GM13976 (cell line): Measurements from ENCODE around the gene TMPRSS11B.
A peak's percentile ranks its signal among the peaks of the same experiment; 100 is the strongest.

ENCODE experiments used
- DNase-seq: peaks from one replicate; pipeline ENCODE4 v3.0.0; 2012; ENCODE audit warnings: low spot score
- in situ Hi-C: fragments of 300-500 bp; cut with MboI; formaldehyde crosslinking; loops from one replicate; pipeline ENCODE4 v1.12.0; 2022; ENCODE audit warnings: low sequenced_read_pairs, mixed read lengths, inconsistent platforms; ENCODE audit not compliant: unreplicated experiment
- TF ChIP-seq, protein P1 (sequence below): IDR thresholded peaks from 2 replicates; pipeline ENCODE4 v1.5.1; 2012; ENCODE audit warnings: borderline replicate concordance, mild to moderate bottlenecking; ENCODE audit not compliant: insufficient read depth; ENCODE audit errors: extremely low read depth, missing control alignments, control extremely low read depth

Gene TMPRSS11B

DNA sequence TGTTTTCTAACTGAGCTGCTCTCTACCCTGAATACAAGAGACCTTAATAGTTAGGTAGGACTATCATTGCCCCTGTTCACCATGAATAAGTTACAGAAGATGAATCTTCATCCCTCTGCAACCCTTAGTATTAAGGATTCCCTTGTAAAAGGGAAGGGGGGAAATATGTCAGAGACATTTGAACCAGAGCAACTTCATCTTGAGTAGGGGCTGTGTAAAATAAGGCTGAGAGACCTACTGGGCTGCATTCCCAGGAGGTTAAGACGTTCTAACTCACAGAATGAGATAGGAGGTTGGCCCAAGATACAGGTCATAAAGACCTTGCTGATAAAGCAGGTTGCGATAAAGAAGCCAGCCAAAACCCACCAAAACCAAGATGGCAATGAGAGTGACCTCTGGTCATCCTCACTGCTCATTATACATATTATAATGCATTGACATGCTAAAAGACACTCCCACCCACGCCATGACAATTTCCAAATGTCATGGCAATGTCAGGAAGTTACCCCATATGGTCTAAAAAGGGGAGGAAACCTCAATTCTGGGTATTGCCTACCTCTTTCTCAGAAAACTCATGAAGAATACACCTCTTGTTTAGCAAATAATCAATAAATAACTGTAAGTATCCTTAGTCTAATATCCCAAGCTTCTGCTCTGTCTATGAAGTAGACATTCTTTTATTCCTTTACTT, 19.5 kb upstream of the TMPRSS11B start:
- DNase-seq: no peak
- in situ Hi-C loops: no loop called here
- TF ChIP-seq, protein P1, sequence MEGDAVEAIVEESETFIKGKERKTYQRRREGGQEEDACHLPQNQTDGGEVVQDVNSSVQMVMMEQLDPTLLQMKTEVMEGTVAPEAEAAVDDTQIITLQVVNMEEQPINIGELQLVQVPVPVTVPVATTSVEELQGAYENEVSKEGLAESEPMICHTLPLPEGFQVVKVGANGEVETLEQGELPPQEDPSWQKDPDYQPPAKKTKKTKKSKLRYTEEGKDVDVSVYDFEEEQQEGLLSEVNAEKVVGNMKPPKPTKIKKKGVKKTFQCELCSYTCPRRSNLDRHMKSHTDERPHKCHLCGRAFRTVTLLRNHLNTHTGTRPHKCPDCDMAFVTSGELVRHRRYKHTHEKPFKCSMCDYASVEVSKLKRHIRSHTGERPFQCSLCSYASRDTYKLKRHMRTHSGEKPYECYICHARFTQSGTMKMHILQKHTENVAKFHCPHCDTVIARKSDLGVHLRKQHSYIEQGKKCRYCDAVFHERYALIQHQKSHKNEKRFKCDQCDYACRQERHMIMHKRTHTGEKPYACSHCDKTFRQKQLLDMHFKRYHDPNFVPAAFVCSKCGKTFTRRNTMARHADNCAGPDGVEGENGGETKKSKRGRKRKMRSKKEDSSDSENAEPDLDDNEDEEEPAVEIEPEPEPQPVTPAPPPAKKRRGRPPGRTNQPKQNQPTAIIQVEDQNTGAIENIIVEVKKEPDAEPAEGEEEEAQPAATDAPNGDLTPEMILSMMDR: no peak

GRCh38 chr4:68259191-68259590, 13.7 kb upstream of the TMPRSS11B start:
- in situ Hi-C loops: no loop called here
- no peak for DNase-seq
- TF ChIP-seq, protein P1: no peak

DNA sequence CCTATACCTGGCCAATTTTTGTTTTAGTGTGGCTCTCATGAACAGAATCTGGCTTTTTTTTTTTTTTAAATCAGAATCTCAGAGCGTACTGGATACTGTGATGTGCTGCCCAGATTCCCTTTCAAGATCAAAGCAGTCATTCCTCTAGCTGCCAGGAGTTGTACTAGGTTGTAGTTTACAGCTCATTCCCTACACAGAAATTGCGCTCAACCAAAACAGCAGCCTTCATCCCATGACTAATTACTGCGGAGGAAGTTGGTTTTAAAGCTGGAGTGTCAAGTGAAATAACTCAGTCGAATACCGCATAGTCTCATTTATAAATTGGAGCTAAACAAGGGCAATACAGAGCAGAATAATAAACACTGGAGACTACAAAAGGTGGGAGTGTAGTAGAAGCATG, 12.2 kb upstream of the TMPRSS11B start:
- TF ChIP-seq, protein P1: no peak
- in situ Hi-C loops: no loop called here

GRCh38 chr4:68256284-68256683, 10.8 kb upstream of the TMPRSS11B start:
- DNase-seq: no peak
- in situ Hi-C loops: no loop called here
- TF ChIP-seq, protein P1: no peak

More for the DNA sequence above, 12.2 kb upstream of the TMPRSS11B start:
- no peak for DNase-seq

- no peak for DNase-seq
- TF ChIP-seq, protein P1: no peak
- in situ Hi-C loops: no loop called here
Measured at GRCh38 chr4:68250151-68250930, 4.8 kb upstream of the TMPRSS11B start.

DNA sequence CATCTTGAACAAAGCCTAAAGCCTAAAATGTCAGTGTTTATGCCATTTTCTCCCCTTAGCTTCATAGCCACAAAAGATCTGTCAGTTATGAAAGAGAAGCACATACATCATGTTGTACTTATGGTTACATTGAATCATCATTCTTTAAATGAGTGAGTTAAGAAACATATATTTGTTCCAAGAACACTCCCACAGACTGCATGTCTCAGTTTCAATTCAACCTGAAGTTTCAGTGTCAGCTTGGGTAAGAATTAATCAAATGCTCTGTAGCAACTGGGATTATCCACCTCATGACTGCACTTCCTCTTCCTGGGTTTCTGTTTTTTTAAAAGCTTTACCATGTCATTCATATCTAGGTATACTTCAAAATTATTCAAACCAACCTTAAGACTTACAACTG, 3.9 kb upstream of the TMPRSS11B start:
- peak; percentile 31 for DNase-seq
- TF ChIP-seq, protein P1: no peak
- in situ Hi-C loops: no loop called here

DNA sequence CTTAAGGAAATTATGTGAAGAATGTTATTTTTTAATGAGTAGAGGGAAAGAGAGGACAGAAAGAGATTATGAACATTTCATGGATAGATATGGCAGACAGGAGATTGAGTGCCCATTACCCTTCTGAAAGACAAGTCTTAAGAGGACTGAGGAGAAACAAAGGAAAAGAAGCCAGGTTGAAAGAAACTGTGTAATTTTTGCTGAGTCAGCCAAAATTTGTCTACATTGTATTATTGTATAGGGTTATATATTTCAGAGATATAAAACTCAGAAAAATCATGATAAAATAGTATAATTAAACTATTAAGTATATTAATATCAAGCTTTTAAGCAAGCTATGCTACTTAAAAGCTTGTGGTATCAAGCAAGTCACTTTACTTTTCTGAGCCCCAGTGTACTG, 4.9 kb downstream of the TMPRSS11B start:
- in situ Hi-C loops: no loop called here
- TF ChIP-seq, protein P1: no peak
- DNase-seq: no peak
